ENCODE measurements around the gene THUMPD1.

DNA sequence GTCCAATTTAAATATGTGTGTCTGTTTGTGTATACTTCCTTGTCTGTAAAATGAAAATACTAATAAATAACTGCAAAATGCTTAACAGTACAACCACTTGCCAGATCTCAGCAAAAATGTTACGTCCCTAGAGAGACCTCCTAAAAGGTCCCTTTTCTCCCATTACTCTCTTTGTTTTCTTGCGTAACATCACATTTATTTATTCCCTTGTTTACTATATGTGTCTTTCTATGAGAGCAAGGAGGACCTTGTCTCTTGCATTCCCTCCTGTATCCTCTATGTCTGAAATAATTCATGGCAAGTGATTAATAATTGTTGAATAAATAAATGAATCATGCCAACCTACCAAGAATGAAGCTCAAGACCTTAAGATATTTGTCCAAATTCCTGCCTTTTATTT, 24.1 kb upstream of the THUMPD1 start:
- no peak for TF ChIP-seq POLR2A (IDR thresholded peaks at IDR 0.05)
- TF ChIP-seq, protein P1, sequence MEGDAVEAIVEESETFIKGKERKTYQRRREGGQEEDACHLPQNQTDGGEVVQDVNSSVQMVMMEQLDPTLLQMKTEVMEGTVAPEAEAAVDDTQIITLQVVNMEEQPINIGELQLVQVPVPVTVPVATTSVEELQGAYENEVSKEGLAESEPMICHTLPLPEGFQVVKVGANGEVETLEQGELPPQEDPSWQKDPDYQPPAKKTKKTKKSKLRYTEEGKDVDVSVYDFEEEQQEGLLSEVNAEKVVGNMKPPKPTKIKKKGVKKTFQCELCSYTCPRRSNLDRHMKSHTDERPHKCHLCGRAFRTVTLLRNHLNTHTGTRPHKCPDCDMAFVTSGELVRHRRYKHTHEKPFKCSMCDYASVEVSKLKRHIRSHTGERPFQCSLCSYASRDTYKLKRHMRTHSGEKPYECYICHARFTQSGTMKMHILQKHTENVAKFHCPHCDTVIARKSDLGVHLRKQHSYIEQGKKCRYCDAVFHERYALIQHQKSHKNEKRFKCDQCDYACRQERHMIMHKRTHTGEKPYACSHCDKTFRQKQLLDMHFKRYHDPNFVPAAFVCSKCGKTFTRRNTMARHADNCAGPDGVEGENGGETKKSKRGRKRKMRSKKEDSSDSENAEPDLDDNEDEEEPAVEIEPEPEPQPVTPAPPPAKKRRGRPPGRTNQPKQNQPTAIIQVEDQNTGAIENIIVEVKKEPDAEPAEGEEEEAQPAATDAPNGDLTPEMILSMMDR (IDR thresholded peaks at IDR 0.05), result no peak

All from heart left ventricle (tissue), 13 donors.